22Rv1 (cell line): ENCODE data around the gene CASKIN2.

ENCODE experiments used
- ZFX ChIP-seq: fragments of 450-650 bp; IDR thresholded peaks from 2 replicates; pipeline ENCODE4 v1.6.1; 2017; ENCODE audit warnings: antibody characterized with exemption, borderline replicate concordance
- TF ChIP-seq, protein P1 (sequence below): fragments of 450-650 bp; IDR thresholded peaks from 2 replicates; pipeline ENCODE4 v1.5.1; 2017; ENCODE audit warnings: mild to moderate bottlenecking

DNA sequence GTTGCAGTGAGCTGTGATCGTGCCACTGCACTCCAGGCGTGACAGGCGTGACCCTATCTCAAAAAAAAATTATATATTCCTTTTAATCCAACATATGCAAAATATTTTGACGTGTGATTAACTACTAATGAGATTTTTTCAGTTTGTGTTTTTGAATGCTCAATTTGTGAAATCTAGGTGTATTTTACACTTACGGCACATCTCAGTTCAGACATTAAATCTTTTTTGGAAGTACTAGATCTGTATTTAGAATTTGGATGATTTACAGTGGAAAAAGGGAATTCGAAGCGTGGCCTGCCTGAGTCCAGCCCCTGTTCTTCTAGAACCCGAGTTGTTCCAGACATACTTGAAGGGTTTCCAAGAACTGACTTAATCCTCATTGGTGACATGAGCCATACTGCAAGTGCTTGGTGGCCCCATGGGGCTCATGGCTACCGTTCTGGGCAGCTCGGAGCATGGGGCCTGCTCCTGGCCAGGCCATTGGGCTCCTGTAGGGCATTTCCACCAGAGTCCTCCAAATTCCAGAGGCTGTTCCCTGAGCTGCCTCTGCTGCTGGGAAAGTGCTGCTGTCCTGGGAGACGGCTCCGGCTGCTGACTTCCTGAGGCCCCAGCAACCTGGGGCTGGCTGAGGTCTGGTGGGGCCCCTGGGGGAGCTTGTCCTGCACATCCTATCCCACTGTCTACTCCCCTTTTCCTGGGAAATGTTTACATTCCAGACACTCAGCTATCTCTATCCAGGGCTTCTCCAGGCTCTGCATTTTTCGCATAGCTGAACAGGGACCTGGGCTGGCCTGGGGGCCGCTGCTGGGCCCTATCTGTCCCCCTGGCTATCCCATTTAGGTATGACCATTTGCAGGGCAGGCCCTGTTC is 37.3 kb upstream of the CASKIN2 start:
- TF ChIP-seq, protein P1, sequence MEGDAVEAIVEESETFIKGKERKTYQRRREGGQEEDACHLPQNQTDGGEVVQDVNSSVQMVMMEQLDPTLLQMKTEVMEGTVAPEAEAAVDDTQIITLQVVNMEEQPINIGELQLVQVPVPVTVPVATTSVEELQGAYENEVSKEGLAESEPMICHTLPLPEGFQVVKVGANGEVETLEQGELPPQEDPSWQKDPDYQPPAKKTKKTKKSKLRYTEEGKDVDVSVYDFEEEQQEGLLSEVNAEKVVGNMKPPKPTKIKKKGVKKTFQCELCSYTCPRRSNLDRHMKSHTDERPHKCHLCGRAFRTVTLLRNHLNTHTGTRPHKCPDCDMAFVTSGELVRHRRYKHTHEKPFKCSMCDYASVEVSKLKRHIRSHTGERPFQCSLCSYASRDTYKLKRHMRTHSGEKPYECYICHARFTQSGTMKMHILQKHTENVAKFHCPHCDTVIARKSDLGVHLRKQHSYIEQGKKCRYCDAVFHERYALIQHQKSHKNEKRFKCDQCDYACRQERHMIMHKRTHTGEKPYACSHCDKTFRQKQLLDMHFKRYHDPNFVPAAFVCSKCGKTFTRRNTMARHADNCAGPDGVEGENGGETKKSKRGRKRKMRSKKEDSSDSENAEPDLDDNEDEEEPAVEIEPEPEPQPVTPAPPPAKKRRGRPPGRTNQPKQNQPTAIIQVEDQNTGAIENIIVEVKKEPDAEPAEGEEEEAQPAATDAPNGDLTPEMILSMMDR, result no peak
- no peak for TF ChIP-seq ZFX
